Fibroblast of pulmonary artery (primary cell): ENCODE measurements around the gene CORO2B.
A peak's percentile ranks its signal among the peaks of the same experiment; 100 is the strongest.

Experiments used
- DNase-seq: peaks from one replicate; pipeline ENCODE4 v3.0.0-alpha.2; 2010; ENCODE audit warnings: low read depth
- H3K4me3 ChIP-seq: replicated peaks from 2 replicates; pipeline ENCODE4 v1.5.1; 2011; ENCODE audit warnings: low read depth, mild to moderate bottlenecking, control low read depth, low read length, moderate library complexity
- TF ChIP-seq, protein P1 (sequence below): IDR thresholded peaks from 2 replicates; pipeline ENCODE4 v1.5.1; 2011; ENCODE audit warnings: mild to moderate bottlenecking, control low read depth, low read length, inconsistent platforms; ENCODE audit errors: missing control alignments

CORO2B gene

DNA sequence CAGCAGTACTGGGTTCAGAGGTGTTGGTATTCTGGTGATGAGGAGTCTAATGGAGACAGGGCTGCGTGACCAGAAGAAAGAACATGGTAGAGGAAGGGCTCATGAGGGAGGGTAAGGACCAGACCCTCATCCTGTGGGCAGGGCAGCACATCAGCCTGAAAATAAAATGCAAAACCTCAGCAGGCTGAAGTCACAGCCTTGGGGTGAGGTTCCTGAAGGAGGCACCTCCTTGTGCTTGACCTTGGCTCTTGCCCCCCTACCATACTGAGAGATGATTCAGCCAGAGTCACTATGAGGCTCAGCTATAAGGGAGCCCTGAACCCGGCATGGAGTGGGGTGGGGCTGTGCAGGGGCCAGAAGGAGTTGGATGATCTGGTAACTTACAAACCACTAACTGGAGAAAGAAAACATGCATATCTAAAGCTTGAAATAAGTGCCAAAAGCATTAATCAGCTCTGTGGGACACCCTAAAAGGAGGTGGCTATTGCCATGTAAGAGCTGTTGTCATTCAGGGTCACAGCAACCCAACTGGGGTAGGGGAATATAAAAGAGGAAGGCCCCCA, 60.2 kb downstream of the CORO2B start:
- DNase-seq, result no peak
- TF ChIP-seq, protein P1, sequence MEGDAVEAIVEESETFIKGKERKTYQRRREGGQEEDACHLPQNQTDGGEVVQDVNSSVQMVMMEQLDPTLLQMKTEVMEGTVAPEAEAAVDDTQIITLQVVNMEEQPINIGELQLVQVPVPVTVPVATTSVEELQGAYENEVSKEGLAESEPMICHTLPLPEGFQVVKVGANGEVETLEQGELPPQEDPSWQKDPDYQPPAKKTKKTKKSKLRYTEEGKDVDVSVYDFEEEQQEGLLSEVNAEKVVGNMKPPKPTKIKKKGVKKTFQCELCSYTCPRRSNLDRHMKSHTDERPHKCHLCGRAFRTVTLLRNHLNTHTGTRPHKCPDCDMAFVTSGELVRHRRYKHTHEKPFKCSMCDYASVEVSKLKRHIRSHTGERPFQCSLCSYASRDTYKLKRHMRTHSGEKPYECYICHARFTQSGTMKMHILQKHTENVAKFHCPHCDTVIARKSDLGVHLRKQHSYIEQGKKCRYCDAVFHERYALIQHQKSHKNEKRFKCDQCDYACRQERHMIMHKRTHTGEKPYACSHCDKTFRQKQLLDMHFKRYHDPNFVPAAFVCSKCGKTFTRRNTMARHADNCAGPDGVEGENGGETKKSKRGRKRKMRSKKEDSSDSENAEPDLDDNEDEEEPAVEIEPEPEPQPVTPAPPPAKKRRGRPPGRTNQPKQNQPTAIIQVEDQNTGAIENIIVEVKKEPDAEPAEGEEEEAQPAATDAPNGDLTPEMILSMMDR, result no peak
- H3K4me3 ChIP-seq, result no peak overlapping the region

DNA sequence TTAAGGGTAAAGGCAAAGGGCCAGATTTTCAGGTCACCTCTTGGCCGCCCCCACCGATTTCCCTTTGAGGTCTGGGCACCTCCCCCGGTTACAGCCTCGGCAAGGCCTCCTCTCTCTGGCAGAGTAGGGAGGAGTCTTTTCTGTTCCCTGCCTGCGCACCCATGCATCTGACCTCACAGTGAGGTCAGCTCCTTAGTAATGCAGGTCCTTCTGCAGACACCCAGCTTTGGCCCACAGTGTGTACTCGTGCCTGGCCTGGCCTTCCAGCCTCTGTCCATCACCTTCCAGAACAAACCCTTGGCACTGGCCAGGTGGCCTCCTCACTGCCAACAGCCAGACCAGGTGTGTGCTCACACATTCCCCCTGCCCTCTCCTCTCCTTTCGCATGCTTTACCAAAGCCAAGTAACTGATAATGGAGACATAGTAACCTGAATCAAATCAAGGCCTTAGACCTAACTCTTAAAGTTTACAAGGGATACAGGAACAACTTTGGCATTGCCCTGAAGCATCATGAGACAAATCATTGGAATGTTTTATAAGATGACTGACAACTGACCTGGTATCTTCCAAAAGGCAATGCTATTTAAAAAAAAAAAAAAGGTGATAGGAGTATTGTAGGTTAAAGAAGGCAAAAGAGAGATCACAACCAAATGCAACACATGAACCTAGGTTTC, 61.3 kb downstream of the CORO2B start:
- TF ChIP-seq, protein P1, result no peak
- peak; percentile 33 for DNase-seq

GRCh38 chr15:68640791-68641331, 62.1 kb downstream of the CORO2B start:
- DNase-seq, result no peak
- H3K4me3 ChIP-seq, result no peak overlapping the region
- TF ChIP-seq, protein P1, result no peak

More for the DNA sequence above, 61.3 kb downstream of the CORO2B start:
- H3K4me3 ChIP-seq, result no peak overlapping the region

DNA sequence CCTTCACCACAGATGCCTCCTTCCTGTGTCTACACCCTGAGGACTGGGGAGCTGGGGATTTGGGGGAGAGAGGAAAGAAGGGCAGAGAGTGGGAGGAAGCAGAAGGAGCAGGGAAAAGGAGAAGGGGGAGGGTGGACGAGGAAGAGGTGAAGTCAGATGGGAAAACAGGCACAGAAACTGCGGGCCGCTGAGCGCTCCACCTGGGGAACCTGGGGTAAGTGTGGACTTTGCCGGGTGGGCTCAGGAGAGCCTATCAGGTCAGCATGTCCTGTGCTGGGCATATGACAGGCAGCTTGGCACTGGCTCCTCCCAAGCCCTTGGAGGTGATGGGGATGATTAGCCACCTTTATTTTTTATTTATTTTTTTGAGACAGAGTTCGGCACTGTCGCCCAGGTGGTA, 62.6 kb downstream of the CORO2B start:
- DNase-seq, result no peak
- no peak overlapping the region for H3K4me3 ChIP-seq
- TF ChIP-seq, protein P1, result no peak

GRCh38 chr15:68642491-68642845, 63.7 kb downstream of the CORO2B start:
- H3K4me3 ChIP-seq, result no peak overlapping the region
- DNase-seq, result no peak
- TF ChIP-seq, protein P1, result no peak

- no peak overlapping the region for H3K4me3 ChIP-seq
- no peak for DNase-seq
- TF ChIP-seq, protein P1, result no peak
Measured at GRCh38 chr15:68643216-68643830, 64.5 kb downstream of the CORO2B start.
